Uterus (tissue), 4 donors: Measurements from ENCODE around the gene FAM222B. TPM values are rescaled to one million over a fixed set of nuclear protein-coding genes. Genes with fewer than 3 reads are reported as not detected.
A peak's percentile ranks its signal among the peaks of the same experiment; 100 is the strongest.

Source experiments
- DNase-seq, 2 donors: peaks; one replicate each; pipeline ENCODE4 v3.0.0-alpha.2; 2019 to 2020
- H3K27ac ChIP-seq, 2 donors: fragments of 200-600 bp; sonication (generic); 1 replicate in 1 of 2; 2 replicates in 1 of 2; pipeline ENCODE4 v1.5.1; 2016 to 2018
- H3K27me3 ChIP-seq, 2 donors: fragments of 200-600 bp; sonication (generic); one replicate each; pipeline ENCODE4 v1.5.1; 2018 to 2019; ENCODE audit warnings: control low read depth in 1 of 2
- H3K36me3 ChIP-seq, 2 donors: fragments of 200-600 bp; sonication (generic); one replicate each; pipeline ENCODE4 v1.5.1; 2019; ENCODE audit warnings: control low read depth in 1 of 2
- H3K4me1 ChIP-seq, 2 donors: fragments of 200-600 bp; sonication (generic); one replicate each; pipeline ENCODE4 v1.5.1; 2018 to 2019; ENCODE audit warnings: control low read depth in 1 of 2
- H3K4me3 ChIP-seq, 2 donors: fragments of 200-600 bp; sonication (generic); 1 replicate in 1 of 2; 2 replicates in 1 of 2; pipeline ENCODE4 v1.5.1; 2018 to 2019; ENCODE audit warnings: mild to moderate bottlenecking in 1 of 2
- H3K9me3 ChIP-seq, 2 donors: fragments of 200-600 bp; sonication (generic); one replicate each; pipeline ENCODE4 v1.5.1; 2019; ENCODE audit warnings: control low read depth in 1 of 2
- CTCF ChIP-seq, 4 experiments: fragments of 200-600 bp in 2 of 4; fragments of 450-650 bp in 2 of 4; sonication (generic) in 2 of 4; IDR thresholded peaks; one replicate each; pipeline ENCODE4 v1.5.1; 2016 to 2019; ENCODE audit warnings: antibody characterized with exemption in 4 of 4, mild to moderate bottlenecking in 2 of 4, moderate library complexity in 1 of 4
- POLR2A ChIP-seq, 2 donors: fragments of 450-650 bp; IDR thresholded peaks; one replicate each; pipeline ENCODE4 v1.6.1; 2016; ENCODE audit warnings: antibody characterized with exemption in 2 of 2, mild to moderate bottlenecking in 1 of 2, moderate library complexity in 1 of 2
- intact Hi-C: fragments of 100-400 bp; cut with DNase I; formaldehyde crosslinking; loops from one replicate; pipeline ENCODE4 v1.15.1; 2023; ENCODE audit warnings: low total_unique reads
- total RNA-seq, 4 donors: library from RNA; depleted of rRNA in 3 of 4; stranded (reverse); fragments of >200 nt in 3 of 4; gene quantifications; one replicate each; pipeline versions ENCODE4 v1.1.0 to v1.2.4, GENCODE V29; 2014 to 2023
- donor health status: DM: yes; HTN: yes; CAD: no.

Gene FAM222B
- total RNA-seq, 4 donors from 2014 or later = 2.4 to 24.3 (median 4.2) TPM

GRCh38 chr17:28773736-28774135 lies 68.9 kb downstream of the FAM222B start:
- intact Hi-C loops = no loop called here
- TF ChIP-seq CTCF (IDR thresholded peaks at IDR 0.05) (no peak), POLR2A (IDR thresholded peaks at IDR 0.05) (no peak)
- Histone ChIP-seq H3K4me3 (no peak overlapping the region), H3K27me3 (no peaks in the 10 kb centered on the region), H3K27ac (no peak overlapping the region), H3K36me3 (no peaks in the 10 kb centered on the region), H3K4me1 (no peaks in the 10 kb centered on the region), H3K9me3 (no peaks in the 10 kb centered on the region)
- no peak for DNase-seq

GRCh38 chr17:28765038-28765437 lies 77.6 kb downstream of the FAM222B start:
- intact Hi-C loops = loop anchor here (10.0 kb wide), 2 partner anchors 90 to 130 kb away; partner anchors contain the start of genes ERAL1 and FLOT2
- no peak overlapping the region for H3K27ac ChIP-seq

GRCh38 chr17:28763804-28764266 lies 78.8 kb downstream of the FAM222B start:
- Histone ChIP-seq H3K27ac (no peak overlapping the region), H3K9me3 (no peaks in the 10 kb centered on the region), H3K27me3 (no peaks in the 10 kb centered on the region), H3K4me1 (no peaks in the 10 kb centered on the region), H3K36me3 (no peaks in the 10 kb centered on the region), H3K4me3 (no peak overlapping the region)
- TF ChIP-seq POLR2A (IDR thresholded peaks at IDR 0.05) = no peak
- TF ChIP-seq CTCF (IDR thresholded peaks at IDR 0.05) = peak; percentile 80 to 90 (median 84)
- peak; percentile 62 to 85 for DNase-seq
- intact Hi-C loops = loop anchor here (10.0 kb wide), 2 partner anchors 91 to 131 kb away; partner anchors contain the start of genes ERAL1 and FLOT2

More at GRCh38 chr17:28765038-28765437, 77.6 kb downstream of the FAM222B start:
- TF ChIP-seq POLR2A (IDR thresholded peaks at IDR 0.05) (no peak), CTCF (IDR thresholded peaks at IDR 0.05) (no peak)
- Histone ChIP-seq H3K9me3 (no peaks in the 10 kb centered on the region), H3K4me1 (no peaks in the 10 kb centered on the region), H3K27me3 (no peaks in the 10 kb centered on the region), H3K4me3 (no peak overlapping the region), H3K36me3 (no peaks in the 10 kb centered on the region)
- no peak for DNase-seq

- no peaks in the 10 kb centered on the region for H3K4me1 ChIP-seq
- no peaks in the 10 kb centered on the region for H3K36me3 ChIP-seq
- no peaks in the 10 kb centered on the region for H3K9me3 ChIP-seq
- intact Hi-C loops = loop anchor here (10.0 kb wide), 2 partner anchors 92 to 132 kb away; partner anchors contain the start of genes ERAL1 and FLOT2
- H3K4me3 ChIP-seq = no peak overlapping the region
- H3K27me3 ChIP-seq = no peaks in the 10 kb centered on the region
- TF ChIP-seq POLR2A (IDR thresholded peaks at IDR 0.05) (no peak), CTCF (IDR thresholded peaks at IDR 0.05) (no peak)
- H3K27ac ChIP-seq = no peak overlapping the region
- no peak for DNase-seq
These were observed 79.3 kb downstream of the FAM222B start for GRCh38 chr17:28763137-28763799.
